Measurements from ENCODE around the gene ADA.

ADA gene

DNA sequence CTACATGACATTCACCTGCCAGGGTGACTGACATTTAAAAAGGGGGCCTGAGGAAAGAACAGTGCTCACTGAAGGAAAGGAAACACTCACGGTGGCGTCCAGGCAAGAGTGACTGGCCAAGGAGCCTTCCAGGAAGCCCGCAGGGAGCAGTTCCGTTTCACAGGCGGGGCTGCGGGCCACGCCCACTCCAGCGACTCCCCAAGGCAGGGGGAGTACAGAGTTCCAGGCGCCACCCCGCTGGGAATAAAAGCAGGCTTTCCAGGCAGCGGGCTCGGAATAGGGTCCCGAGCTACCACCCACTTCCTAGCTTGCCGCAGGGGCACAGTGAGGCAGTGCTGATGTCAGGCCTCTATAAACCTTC, 34.9 kb downstream of the ADA start:
- Histone ChIP-seq H3K9ac (no peak overlapping the region), H3K36me3 (ENCODE audit: insufficient read depth) (no peaks in the 10 kb centered on the region; the same call in 1 of the 2 replicates), H3K4me2 (no peak overlapping the region), H3K27ac (no peak overlapping the region), H4K20me1 (ENCODE audit: insufficient read depth) (no peaks in the 10 kb centered on the region), H3K27me3 (ENCODE audit: insufficient read depth, low read depth) (no peaks in the 10 kb centered on the region), H3K79me2 (ENCODE audit: insufficient read depth, low read depth) (no peaks in the 10 kb centered on the region), H2AFZ (ENCODE audit: low read depth) (no peak overlapping the region), H3K4me1 (ENCODE audit: low read depth, poor library complexity, severe bottlenecking) (peaks cover 25% of the 10 kb centered on the region), H3K4me3 (IDR thresholded peaks at IDR 0.05; ENCODE audit: insufficient read depth, low read depth, low read length) (no peak overlapping the region)
- no peak for TF ChIP-seq CTCF (conservative IDR thresholded peaks at IDR 0.05; ENCODE audit: low read depth, low read length)

DNA sequence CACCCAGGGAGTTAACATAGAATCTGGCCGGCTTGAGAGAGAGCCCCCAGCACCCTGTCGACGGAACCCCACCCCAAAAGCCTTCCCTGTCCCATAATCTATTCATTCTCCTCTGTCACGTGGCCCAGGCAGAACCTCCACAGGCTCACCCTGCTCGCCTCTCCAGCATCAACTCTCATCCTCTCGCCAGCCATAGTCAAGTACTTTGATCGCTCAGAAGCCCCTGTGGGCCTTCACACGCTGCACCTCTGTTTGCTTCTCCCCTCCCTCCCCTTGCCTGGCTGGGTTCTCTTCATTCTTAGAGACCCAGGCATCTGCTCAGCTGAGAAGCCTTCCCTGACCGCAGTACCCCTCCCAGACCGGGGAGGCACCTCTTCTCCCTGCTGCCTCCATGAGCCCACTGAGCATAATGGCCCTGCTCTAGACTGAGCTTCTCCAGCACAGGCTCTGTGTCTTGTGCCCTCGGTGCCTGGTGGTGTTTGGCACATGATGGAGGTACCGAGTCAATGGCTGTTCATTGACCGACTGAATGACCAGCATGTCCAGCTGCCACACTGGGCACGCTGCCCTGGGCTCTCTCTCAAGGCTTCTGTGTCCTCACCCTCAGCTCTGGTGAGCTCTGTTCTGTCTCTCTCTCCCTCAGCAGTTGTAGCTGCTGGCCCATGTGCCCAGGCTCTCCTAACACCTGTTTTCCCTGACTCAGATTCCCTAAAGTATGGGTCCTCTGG, 35.5 kb downstream of the ADA start:
- Histone ChIP-seq H3K9ac (no peak overlapping the region), H3K27me3 (ENCODE audit: insufficient read depth, low read depth) (no peaks in the 10 kb centered on the region), H3K27ac (no peak overlapping the region), H4K20me1 (ENCODE audit: insufficient read depth) (no peaks in the 10 kb centered on the region), H3K36me3 (ENCODE audit: insufficient read depth) (no peaks in the 10 kb centered on the region; the same call in 1 of the 2 replicates), H3K4me3 (IDR thresholded peaks at IDR 0.05; ENCODE audit: insufficient read depth, low read depth, low read length) (no peak overlapping the region), H3K4me2 (no peak overlapping the region), H2AFZ (ENCODE audit: low read depth) (no peak overlapping the region), H3K4me1 (ENCODE audit: low read depth, poor library complexity, severe bottlenecking) (peaks cover 30% of the 10 kb centered on the region), H3K79me2 (ENCODE audit: insufficient read depth, low read depth) (no peaks in the 10 kb centered on the region)
- TF ChIP-seq CTCF (conservative IDR thresholded peaks at IDR 0.05; ENCODE audit: low read depth, low read length) = no peak

DNA sequence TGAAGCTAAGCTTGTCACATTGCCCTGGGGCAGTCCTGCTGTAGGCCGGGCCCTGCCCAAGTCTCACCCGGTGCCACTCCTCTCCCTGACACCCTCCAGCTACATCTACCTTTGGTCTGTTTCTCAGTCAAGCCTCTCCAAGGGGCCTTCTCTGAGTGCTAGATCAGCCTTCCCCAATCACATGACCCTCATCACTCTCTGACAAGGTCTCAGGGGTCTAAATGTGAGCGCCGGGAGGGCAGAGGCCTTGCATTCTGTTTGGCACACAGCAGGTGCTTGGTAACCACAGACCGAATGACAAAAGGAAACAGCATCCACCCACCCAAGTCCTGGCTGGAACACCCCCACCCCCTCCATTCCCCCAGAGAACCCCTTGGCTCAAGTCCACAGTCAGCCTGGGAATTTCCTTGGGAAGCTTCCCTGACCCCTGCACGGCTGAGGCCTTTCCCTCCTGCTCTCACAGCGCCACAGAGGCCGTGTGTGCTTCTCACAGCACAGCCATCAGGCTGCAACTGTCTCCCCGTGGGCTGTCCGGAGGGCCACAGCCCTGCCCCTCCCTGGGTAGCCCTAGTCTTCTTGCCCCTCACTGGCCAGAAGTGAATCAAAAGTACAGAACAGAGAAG, 36.2 kb downstream of the ADA start:
- Histone ChIP-seq H3K4me1 (ENCODE audit: low read depth, poor library complexity, severe bottlenecking) (peaks cover 38% of the 10 kb centered on the region), H2AFZ (ENCODE audit: low read depth) (no peak overlapping the region), H3K27me3 (ENCODE audit: insufficient read depth, low read depth) (no peaks in the 10 kb centered on the region), H3K79me2 (ENCODE audit: insufficient read depth, low read depth) (no peaks in the 10 kb centered on the region), H3K9ac (no peak overlapping the region), H3K4me3 (IDR thresholded peaks at IDR 0.05; ENCODE audit: insufficient read depth, low read depth, low read length) (no peak overlapping the region), H3K4me2 (no peak overlapping the region), H4K20me1 (ENCODE audit: insufficient read depth) (no peaks in the 10 kb centered on the region), H3K27ac (no peak overlapping the region), H3K36me3 (ENCODE audit: insufficient read depth) (no peaks in the 10 kb centered on the region; the same call in 1 of the 2 replicates)
- no peak for TF ChIP-seq CTCF (conservative IDR thresholded peaks at IDR 0.05; ENCODE audit: low read depth, low read length)

- Histone ChIP-seq H3K79me2 (ENCODE audit: insufficient read depth, low read depth) (no peaks in the 10 kb centered on the region), H2AFZ (ENCODE audit: low read depth) (no peak overlapping the region), H3K9ac (no peak overlapping the region), H4K20me1 (ENCODE audit: insufficient read depth) (no peaks in the 10 kb centered on the region), H3K4me3 (IDR thresholded peaks at IDR 0.05; ENCODE audit: insufficient read depth, low read depth, low read length) (no peak overlapping the region), H3K4me2 (no peak overlapping the region), H3K27me3 (ENCODE audit: insufficient read depth, low read depth) (no peaks in the 10 kb centered on the region), H3K36me3 (ENCODE audit: insufficient read depth) (no peaks in the 10 kb centered on the region; the same call in 1 of the 2 replicates), H3K27ac (no peak overlapping the region), H3K4me1 (ENCODE audit: low read depth, poor library complexity, severe bottlenecking) (peaks cover 40% of the 10 kb centered on the region)
- no peak for TF ChIP-seq CTCF (conservative IDR thresholded peaks at IDR 0.05; ENCODE audit: low read depth, low read length)
Measured at GRCh38 chr20:44614525-44614924, 37.0 kb downstream of the ADA start.

Data from KMS-11 (cell line).